MM.1S (cell line): ENCODE results near the gene CAPZA2.
"Not testable (repeated sequence)": the region's sequence is repeated elsewhere in the genome, so short reads cannot be mapped to it uniquely, and the experiment has no call there.

Experiments used
- DNase-seq: peaks from one replicate; pipeline ENCODE4 v3.0.0-alpha.2; 2015
- H2AFZ ChIP-seq: fragments of 300-600 bp; sonication (generic); 2 replicates; pipeline ENCODE4 v1.6.0; 2016; ENCODE audit warnings: antibody characterized with exemption, low read length
- H3F3A ChIP-seq: fragments of 300-600 bp; sonication (generic); 2 replicates; pipeline ENCODE4 v1.6.1; 2016; ENCODE audit warnings: mild to moderate bottlenecking, antibody characterized with exemption, low read length, moderate library complexity, mixed read lengths; ENCODE audit not compliant: insufficient read depth
- H3K27ac ChIP-seq: fragments of 300-600 bp; sonication (generic); 2 replicates; pipeline ENCODE4 v1.5.1; 2016; ENCODE audit warnings: mild to moderate bottlenecking, low read length
- H3K27me3 ChIP-seq: fragments of 300-600 bp; sonication (generic); replicated peaks from 2 replicates; pipeline ENCODE4 v1.6.0; 2016; ENCODE audit warnings: low read length; ENCODE audit not compliant: insufficient read depth
- H3K36me3 ChIP-seq: fragments of 300-600 bp; sonication (generic); replicated peaks from 2 replicates; pipeline ENCODE4 v1.6.1; 2016; ENCODE audit warnings: mild to moderate bottlenecking, low read length, mixed read lengths; ENCODE audit not compliant: insufficient read depth
- H3K4me1 ChIP-seq: fragments of 300-600 bp; sonication (generic); 2 replicates; pipeline ENCODE4 v1.6.1; 2016; ENCODE audit warnings: low read length, mixed read lengths
- H3K4me2 ChIP-seq: fragments of 300-600 bp; sonication (generic); 2 replicates; pipeline ENCODE4 v1.6.0; 2016; ENCODE audit warnings: low read depth, low read length
- H3K4me3 ChIP-seq: fragments of 300-600 bp; sonication (generic); 2 replicates; pipeline ENCODE4 v1.5.1; 2016; ENCODE audit warnings: low read length, mixed read lengths
- H3K79me2 ChIP-seq: fragments of 300-600 bp; sonication (generic); 2 replicates; pipeline ENCODE4 v1.6.1; 2016; ENCODE audit warnings: mixed run types, low read length, mixed read lengths
- H3K9ac ChIP-seq: fragments of 300-600 bp; sonication (generic); 2 replicates; pipeline ENCODE4 v1.6.1; 2016; ENCODE audit warnings: low read length, mixed read lengths
- H3K9me2 ChIP-seq: fragments of 300-600 bp; sonication (generic); replicated peaks from 2 replicates; pipeline ENCODE4 v1.6.1; 2016; ENCODE audit warnings: mild to moderate bottlenecking, low read length, mixed read lengths; ENCODE audit not compliant: insufficient read depth
- H3K9me3 ChIP-seq: fragments of 300-600 bp; sonication (generic); replicated peaks from 2 replicates; pipeline ENCODE4 v1.6.1; 2016; ENCODE audit warnings: mild to moderate bottlenecking, low read length, mixed read lengths; ENCODE audit not compliant: insufficient read depth
- H4K20me1 ChIP-seq: fragments of 300-600 bp; sonication (generic); 2 replicates; pipeline ENCODE4 v1.6.1; 2016; ENCODE audit warnings: mild to moderate bottlenecking, low read length, moderate library complexity, mixed read lengths; ENCODE audit not compliant: insufficient read depth
- EZH2 ChIP-seq: fragments of 300-600 bp; sonication (generic); optimal IDR thresholded peaks from 2 replicates; pipeline ENCODE3; 2017; ENCODE audit warnings: low read depth, mild to moderate bottlenecking, antibody characterized with exemption, low read length, mixed read lengths
- EZH2phosphoT487 ChIP-seq: fragments of 300-600 bp; sonication (generic); IDR thresholded peaks from 2 replicates; pipeline ENCODE4 v1.6.1; 2018; ENCODE audit warnings: antibody characterized with exemption, low read length
- TF ChIP-seq, protein P1 (sequence below): fragments of 300-600 bp; sonication (generic); IDR thresholded peaks from 2 replicates; pipeline ENCODE4 v1.5.1; 2016; ENCODE audit warnings: antibody characterized with exemption, low read length, mixed read lengths

Gene CAPZA2

DNA sequence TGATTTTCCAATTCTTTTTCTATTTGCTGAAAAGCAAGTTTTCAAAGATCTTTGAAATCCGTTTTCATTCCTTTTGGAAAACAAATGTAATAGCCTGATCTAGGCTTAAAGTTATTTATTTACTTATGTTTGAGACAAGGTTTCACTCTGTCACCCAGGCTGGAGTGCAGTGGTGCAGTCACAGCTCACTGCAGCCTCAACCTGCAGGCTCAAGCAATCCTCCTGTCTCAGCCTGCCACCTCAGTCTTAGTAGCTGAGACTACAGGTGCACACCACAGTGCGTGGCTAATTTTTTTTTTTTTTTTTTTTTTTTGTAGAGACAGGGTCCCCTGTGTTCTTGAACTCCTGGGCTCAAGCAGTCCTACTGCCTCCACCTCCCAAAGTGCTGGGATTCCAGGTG lies 95.5 kb downstream of the CAPZA2 start:
- no peak overlapping the region for H3K9ac ChIP-seq
- no peak overlapping the region for H3K4me2 ChIP-seq
- no peak overlapping the region for H3K4me3 ChIP-seq
- TF ChIP-seq EZH2 (no peak), EZH2phosphoT487 (no peak)
- TF ChIP-seq, protein P1, sequence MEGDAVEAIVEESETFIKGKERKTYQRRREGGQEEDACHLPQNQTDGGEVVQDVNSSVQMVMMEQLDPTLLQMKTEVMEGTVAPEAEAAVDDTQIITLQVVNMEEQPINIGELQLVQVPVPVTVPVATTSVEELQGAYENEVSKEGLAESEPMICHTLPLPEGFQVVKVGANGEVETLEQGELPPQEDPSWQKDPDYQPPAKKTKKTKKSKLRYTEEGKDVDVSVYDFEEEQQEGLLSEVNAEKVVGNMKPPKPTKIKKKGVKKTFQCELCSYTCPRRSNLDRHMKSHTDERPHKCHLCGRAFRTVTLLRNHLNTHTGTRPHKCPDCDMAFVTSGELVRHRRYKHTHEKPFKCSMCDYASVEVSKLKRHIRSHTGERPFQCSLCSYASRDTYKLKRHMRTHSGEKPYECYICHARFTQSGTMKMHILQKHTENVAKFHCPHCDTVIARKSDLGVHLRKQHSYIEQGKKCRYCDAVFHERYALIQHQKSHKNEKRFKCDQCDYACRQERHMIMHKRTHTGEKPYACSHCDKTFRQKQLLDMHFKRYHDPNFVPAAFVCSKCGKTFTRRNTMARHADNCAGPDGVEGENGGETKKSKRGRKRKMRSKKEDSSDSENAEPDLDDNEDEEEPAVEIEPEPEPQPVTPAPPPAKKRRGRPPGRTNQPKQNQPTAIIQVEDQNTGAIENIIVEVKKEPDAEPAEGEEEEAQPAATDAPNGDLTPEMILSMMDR, result no peak
- H3K9me2 ChIP-seq, result no peaks in the 10 kb centered on the region
- no peaks in the 10 kb centered on the region for H3K36me3 ChIP-seq
- H3K9me3 ChIP-seq, result no peaks in the 10 kb centered on the region
- peaks cover 13% of the 10 kb centered on the region for H3K4me1 ChIP-seq
- H2AFZ ChIP-seq, result no peak overlapping the region
- H3K27ac ChIP-seq, result no peak overlapping the region
- no peaks in the 10 kb centered on the region for H4K20me1 ChIP-seq
- no peaks in the 10 kb centered on the region for H3K27me3 ChIP-seq
- DNase-seq, result peak; percentile 72
- H3K79me2 ChIP-seq, result peaks cover 85% of the 10 kb centered on the region
- peaks cover 3% of the 10 kb centered on the region for H3F3A ChIP-seq

DNA sequence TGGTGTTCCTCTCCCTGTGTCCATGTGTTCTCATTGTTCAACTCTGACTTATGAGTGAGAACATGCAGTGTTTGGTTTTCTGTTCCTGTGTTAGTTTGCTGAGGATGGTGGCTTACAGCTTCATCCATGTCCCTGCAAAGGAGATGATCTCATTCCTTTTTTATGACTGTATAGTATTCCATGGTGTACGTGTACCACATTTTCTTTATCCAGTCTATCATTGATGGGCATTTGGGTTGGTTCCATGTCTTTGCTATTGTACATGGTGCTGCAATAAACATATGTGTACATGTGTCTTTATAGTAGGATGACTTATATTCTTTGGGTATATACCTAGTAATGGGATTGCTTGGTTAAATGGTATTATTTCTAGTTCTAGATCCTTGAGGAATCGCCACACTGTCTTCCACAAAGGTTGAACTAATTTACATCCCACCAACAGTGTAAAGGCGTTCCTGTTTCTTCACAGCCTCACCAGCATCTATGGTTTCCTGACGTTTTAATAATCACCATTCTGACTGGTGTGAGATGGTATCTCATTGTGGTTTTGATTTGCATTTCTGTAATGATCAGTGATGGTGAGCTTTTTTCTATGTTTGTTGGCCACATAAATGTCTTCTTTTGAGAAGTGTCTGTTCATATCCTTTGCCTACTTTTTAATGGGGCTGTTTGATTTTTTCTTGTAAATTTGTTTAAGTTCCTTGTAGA lies 99.7 kb downstream of the CAPZA2 start:
- not testable (repeated sequence) for H3K9ac ChIP-seq, H4K20me1 ChIP-seq, H3K27ac ChIP-seq, DNase-seq, H3K36me3 ChIP-seq, H3K9me2 ChIP-seq, H2AFZ ChIP-seq, H3K4me2 ChIP-seq, H3K4me3 ChIP-seq, H3K27me3 ChIP-seq, H3K4me1 ChIP-seq, H3K9me3 ChIP-seq, H3F3A ChIP-seq
- peaks cover 86% of the 10 kb centered on the region for H3K79me2 ChIP-seq

DNA sequence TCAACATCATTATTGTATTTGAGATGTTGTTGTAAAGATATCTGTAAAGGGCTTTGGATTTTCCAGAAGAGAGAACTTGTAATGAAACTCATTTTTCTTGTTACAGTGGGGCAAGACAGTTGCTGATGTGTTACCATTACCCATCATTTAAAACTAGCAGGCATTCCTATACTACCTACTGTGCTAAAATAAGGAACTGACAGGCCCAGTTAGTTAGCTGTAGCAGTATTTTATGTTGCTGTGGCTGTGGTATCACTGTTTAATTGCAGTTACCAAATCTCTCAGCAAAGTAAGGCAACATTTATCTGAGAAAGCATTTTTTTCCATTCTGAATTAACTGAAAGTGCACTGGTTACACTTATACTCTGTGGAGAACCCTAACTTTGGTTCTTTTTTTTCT lies 100.8 kb downstream of the CAPZA2 start:
- H3K4me2 ChIP-seq, result no peak overlapping the region
- peaks cover 7% of the 10 kb centered on the region; the same call in 1 of the 2 replicates for H3K4me1 ChIP-seq
- no peaks in the 10 kb centered on the region for H3K27me3 ChIP-seq
- no peak overlapping the region for H3K4me3 ChIP-seq
- no peaks in the 10 kb centered on the region for H3F3A ChIP-seq
- H4K20me1 ChIP-seq, result no peaks in the 10 kb centered on the region
- no peak overlapping the region for H3K9ac ChIP-seq
- no peaks in the 10 kb centered on the region for H3K36me3 ChIP-seq
- H3K9me3 ChIP-seq, result no peaks in the 10 kb centered on the region
- TF ChIP-seq EZH2phosphoT487 (no peak), EZH2 (no peak)
- TF ChIP-seq, protein P1, result no peak
- no peak overlapping the region for H3K27ac ChIP-seq
- H3K79me2 ChIP-seq, result peaks cover 79% of the 10 kb centered on the region
- H3K9me2 ChIP-seq, result no peaks in the 10 kb centered on the region
- no peak for DNase-seq
- H2AFZ ChIP-seq, result no peak overlapping the region

DNA sequence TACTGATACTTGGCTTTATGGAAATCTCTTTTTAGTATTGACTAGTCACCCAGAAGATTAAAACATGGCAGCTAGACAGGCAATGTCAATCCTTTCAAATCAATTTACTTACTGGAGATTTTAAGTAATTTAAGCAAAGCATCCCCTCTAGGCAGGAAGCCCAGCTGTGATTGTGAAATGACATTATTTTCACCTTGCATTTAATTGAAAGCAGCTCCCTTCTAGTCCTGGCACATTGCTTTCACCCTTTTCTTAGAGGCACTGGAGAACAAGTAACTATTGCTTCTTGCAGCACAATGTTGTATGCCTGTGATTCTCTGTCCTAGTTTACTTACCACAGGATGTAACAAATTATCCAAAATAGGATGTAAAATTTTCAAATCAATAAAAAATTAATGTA lies 104.2 kb downstream of the CAPZA2 start:
- Histone ChIP-seq H3K27me3 (no peaks in the 10 kb centered on the region), H2AFZ (no peak overlapping the region), H3F3A (peaks cover 12% of the 10 kb centered on the region), H3K36me3 (no peaks in the 10 kb centered on the region), H4K20me1 (no peaks in the 10 kb centered on the region), H3K9ac (no peak overlapping the region), H3K27ac (no peak overlapping the region), H3K79me2 (peaks cover 77% of the 10 kb centered on the region), H3K4me3 (no peak overlapping the region), H3K4me2 (no peak overlapping the region), H3K9me2 (no peaks in the 10 kb centered on the region), H3K4me1 (peaks cover 24% of the 10 kb centered on the region), H3K9me3 (no peaks in the 10 kb centered on the region)
- DNase-seq, result no peak
- TF ChIP-seq EZH2, result no peak
- no peak for TF ChIP-seq EZH2phosphoT487
- TF ChIP-seq, protein P1, result no peak
